OCI-LY7 (cell line): ENCODE results near the gene PTPRE. TPM values are rescaled to one million over a fixed set of nuclear protein-coding genes. Genes with fewer than 3 reads are reported as not detected.

ENCODE experiments used
- BruUV-seq: library from RNA; stranded (reverse); fragments of 400-500 nt; replicated peaks from 2 replicates; lab custom pipeline; 2021; lab: Mats Ljungman, UMichigan
- CTCF ChIA-PET: fragments of 300-600 bp; sonication (Branson Sonifier 250); formaldehyde crosslinking; loops from one replicate; lab custom pipeline; 2022; ENCODE audit warnings: antibody characterized with exemption; ENCODE audit not compliant: unreplicated experiment; lab: Charles Lee
- POLR2A ChIA-PET: fragments of 300-600 bp; sonication (Branson Sonifier 250); formaldehyde crosslinking; loops from one replicate; lab custom pipeline; 2022; ENCODE audit warnings: antibody characterized with exemption; lab: Charles Lee
- DNase-seq: peaks from one replicate; pipeline ENCODE4 v3.0.0-alpha.2; 2015; ENCODE audit warnings: low spot score
- H2AFZ ChIP-seq: fragments of 200-600 bp; sonication (generic), shearing (Covaris generic); 2 replicates; pipeline ENCODE4 v1.6.1; 2014; ENCODE audit warnings: mild to moderate bottlenecking, antibody characterized with exemption, low read length, moderate library complexity
- H3K27ac ChIP-seq: fragments of 200-600 bp; sonication (generic); 2 replicates; pipeline ENCODE4 v1.5.1; 2014; ENCODE audit warnings: mixed run types, low read depth, mild to moderate bottlenecking, moderate library complexity, low read length, inconsistent platforms; ENCODE audit not compliant: poor library complexity, severe bottlenecking
- H3K36me3 ChIP-seq: fragments of 200-600 bp; sonication (generic); 2 replicates; pipeline ENCODE4 v1.6.1; 2014; ENCODE audit warnings: mild to moderate bottlenecking, antibody characterized with exemption, low read length, moderate library complexity, mixed read lengths; ENCODE audit not compliant: insufficient read depth
- H3K4me1 ChIP-seq: fragments of 200-600 bp; sonication (generic); 2 replicates; pipeline ENCODE4 v1.5.1; 2014; ENCODE audit warnings: mild to moderate bottlenecking, low read length; ENCODE audit not compliant: insufficient read depth, poor library complexity, severe bottlenecking
- H3K4me2 ChIP-seq: fragments of 200-600 bp; sonication (generic); 2 replicates; pipeline ENCODE4 v1.6.1; 2014; ENCODE audit warnings: mild to moderate bottlenecking, low read length
- H3K4me3 ChIP-seq: fragments of 200-600 bp; sonication (generic); 2 replicates; pipeline ENCODE4 v1.5.1; 2014; ENCODE audit warnings: mild to moderate bottlenecking, low read depth, low read length; ENCODE audit not compliant: poor library complexity, severe bottlenecking
- H3K79me2 ChIP-seq: fragments of 200-600 bp; sonication (generic); 2 replicates; pipeline ENCODE4 v1.6.1; 2016; ENCODE audit warnings: low read depth, mild to moderate bottlenecking, low read length, moderate library complexity, mixed read lengths; ENCODE audit not compliant: insufficient read depth
- H3K9me2 ChIP-seq: fragments of 200-600 bp; sonication (generic); 2 replicates; pipeline ENCODE4 v1.6.1; 2016; ENCODE audit warnings: mild to moderate bottlenecking, low read length, mixed read lengths; ENCODE audit not compliant: insufficient read depth
- H3K9me3 ChIP-seq: fragments of 200-600 bp; sonication (generic); 2 replicates; pipeline ENCODE4 v1.6.1; 2014; ENCODE audit warnings: mild to moderate bottlenecking, mixed run types, low read length, mixed read lengths
- H4K20me1 ChIP-seq: fragments of 200-600 bp; sonication (generic); 2 replicates; pipeline ENCODE4 v1.6.1; 2014; ENCODE audit warnings: mild to moderate bottlenecking, antibody characterized with exemption, low read length, moderate library complexity, mixed read lengths; ENCODE audit not compliant: insufficient read depth
- CTCF ChIP-seq: fragments of 200-600 bp; sonication (generic); conservative IDR thresholded peaks from 2 replicates; pipeline ENCODE4 v1.5.1; 2014; ENCODE audit warnings: mild to moderate bottlenecking, antibody characterized with exemption, low read length, moderate library complexity, mixed read lengths
- EZH2phosphoT487 ChIP-seq: fragments of 200-600 bp; sonication (generic); IDR thresholded peaks from 2 replicates; pipeline ENCODE4 v1.6.1; 2018; ENCODE audit warnings: low read depth, borderline replicate concordance, mild to moderate bottlenecking, mixed run types, antibody characterized with exemption, low read length, moderate library complexity, mixed read lengths
- intact Hi-C: fragments of 100-400 bp; cut with micrococcal nuclease; formaldehyde crosslinking; loops from one replicate; pipeline ENCODE4 v1.10.0; 2022; ENCODE audit not compliant: unreplicated experiment
- total RNA-seq, 2 experiments: library from RNA; depleted of rRNA in 1 of 2; stranded (reverse); fragments of >200 nt in 1 of 2; shearing (Covaris generic) in 1 of 2; gene quantifications; 2 replicates each; pipeline ENCODE4 v1.2.3, GENCODE V29; 2014 to 2022

Gene PTPRE
- total RNA-seq, 2 experiments from 2014 or later = 6.8 to 8.3 TPM

GRCh38 chr10:128125944-128126764 lies 219.3 kb downstream of the PTPRE start, which contains the start of gene MKI67:
MKI67 (minus strand) TSS chr10:128126423; CDS start chr10:128125667, 756 bp downstream.
- H3K27ac ChIP-seq = peak within 1 kb of the TSS; percentile 72
- no peaks in the 10 kb centered on the region for H3K9me2 ChIP-seq
- no peak for TF ChIP-seq EZH2phosphoT487
- no peak for TF ChIP-seq CTCF
- intact Hi-C loops = loop anchor here (2.0 kb wide), 1 partner anchor 61 kb away; no protein-coding TSS in a partner anchor
- H3K36me3 ChIP-seq = peaks cover 43% of the 10 kb centered on the region
- ChIA-PET CTCF (interaction anchor here (0.7 kb wide), 1 partner anchor 115 kb away, joined by 3 read pairs; no protein-coding TSS in a partner anchor), POLR2A (interaction anchor here (0.6 to 1.5 kb wide), 6 partner anchors 9 to 453 kb away, joined by 3 to 10 read pairs (median 4); no protein-coding TSS in a partner anchor)
- peak within 1 kb of the TSS; percentile 92 for H3K4me3 ChIP-seq
- peaks cover 35% of the 10 kb centered on the region for H4K20me1 ChIP-seq
- H2AFZ ChIP-seq = peak within 1 kb of the TSS; percentile 95
- peaks cover 47% of the 10 kb centered on the region for H3K79me2 ChIP-seq
- peak within 1 kb of the TSS; percentile 97 for H3K4me2 ChIP-seq
- DNase-seq = peak; percentile 95
- H3K9me3 ChIP-seq = no peaks in the 10 kb centered on the region
- H3K4me1 ChIP-seq = peaks cover 38% of the 10 kb centered on the region
- no TSS peak for BruUV-seq

- Histone ChIP-seq H3K4me1 (peaks cover 18% of the 10 kb centered on the region), H2AFZ (no peak overlapping the region), H3K79me2 (peaks cover 25% of the 10 kb centered on the region), H3K9me3 (no peaks in the 10 kb centered on the region), H3K4me2 (no peak overlapping the region), H3K9me2 (no peaks in the 10 kb centered on the region), H4K20me1 (peaks cover 18% of the 10 kb centered on the region), H3K27ac (no peak overlapping the region), H3K36me3 (peaks cover 22% of the 10 kb centered on the region), H3K4me3 (no peak overlapping the region)
- no peak for DNase-seq
- no TSS peak for BruUV-seq
- ChIA-PET POLR2A (no interaction called here), CTCF (no interaction called here)
- TF ChIP-seq EZH2phosphoT487 = no peak
- no peak for TF ChIP-seq CTCF
- intact Hi-C loops = no loop called here
Measured at GRCh38 chr10:128128582-128128981, 221.7 kb downstream of the PTPRE start.
